Effector memory CD4-positive, alpha-beta T cell (primary cell): Measurements from ENCODE around the gene CORO2A.
"Not testable (repeated sequence)": the region's sequence is repeated elsewhere in the genome, so short reads cannot be mapped to it uniquely, and the experiment has no call there.

Source experiments
- DNase-seq, 3 donors: peaks; one replicate each; pipeline ENCODE4 v3.0.0-alpha.2; 2020
- H3K27ac ChIP-seq: 2 replicates; pipeline ENCODE4 v1.7.0; 2013; ENCODE audit warnings: mild to moderate bottlenecking, low read length, moderate library complexity; ENCODE audit not compliant: insufficient read depth, poor library complexity, severe bottlenecking
- H3K27me3 ChIP-seq: replicated peaks from 2 replicates; pipeline ENCODE4 v1.7.0; 2013; ENCODE audit warnings: mild to moderate bottlenecking, low read length; ENCODE audit not compliant: insufficient read depth, control insufficient read depth, poor library complexity, severe bottlenecking
- H3K36me3 ChIP-seq: 2 replicates; pipeline ENCODE4 v1.7.0; 2013; ENCODE audit warnings: mild to moderate bottlenecking, low read length, moderate library complexity; ENCODE audit not compliant: control insufficient read depth, insufficient read depth
- H3K4me1 ChIP-seq: 2 replicates; pipeline ENCODE4 v1.7.0; 2013; ENCODE audit warnings: low read length, mild to moderate bottlenecking; ENCODE audit not compliant: control insufficient read depth, insufficient read depth, poor library complexity, severe bottlenecking
- H3K4me3 ChIP-seq: 2 replicates; pipeline ENCODE4 v1.7.0; 2013; ENCODE audit warnings: low read length, low read depth, mild to moderate bottlenecking; ENCODE audit not compliant: insufficient read depth, poor library complexity, severe bottlenecking
- H3K9me3 ChIP-seq: 2 replicates; pipeline ENCODE4 v1.7.0; 2013; ENCODE audit warnings: mild to moderate bottlenecking, low read length, moderate library complexity; ENCODE audit not compliant: control insufficient read depth

CORO2A gene

DNA sequence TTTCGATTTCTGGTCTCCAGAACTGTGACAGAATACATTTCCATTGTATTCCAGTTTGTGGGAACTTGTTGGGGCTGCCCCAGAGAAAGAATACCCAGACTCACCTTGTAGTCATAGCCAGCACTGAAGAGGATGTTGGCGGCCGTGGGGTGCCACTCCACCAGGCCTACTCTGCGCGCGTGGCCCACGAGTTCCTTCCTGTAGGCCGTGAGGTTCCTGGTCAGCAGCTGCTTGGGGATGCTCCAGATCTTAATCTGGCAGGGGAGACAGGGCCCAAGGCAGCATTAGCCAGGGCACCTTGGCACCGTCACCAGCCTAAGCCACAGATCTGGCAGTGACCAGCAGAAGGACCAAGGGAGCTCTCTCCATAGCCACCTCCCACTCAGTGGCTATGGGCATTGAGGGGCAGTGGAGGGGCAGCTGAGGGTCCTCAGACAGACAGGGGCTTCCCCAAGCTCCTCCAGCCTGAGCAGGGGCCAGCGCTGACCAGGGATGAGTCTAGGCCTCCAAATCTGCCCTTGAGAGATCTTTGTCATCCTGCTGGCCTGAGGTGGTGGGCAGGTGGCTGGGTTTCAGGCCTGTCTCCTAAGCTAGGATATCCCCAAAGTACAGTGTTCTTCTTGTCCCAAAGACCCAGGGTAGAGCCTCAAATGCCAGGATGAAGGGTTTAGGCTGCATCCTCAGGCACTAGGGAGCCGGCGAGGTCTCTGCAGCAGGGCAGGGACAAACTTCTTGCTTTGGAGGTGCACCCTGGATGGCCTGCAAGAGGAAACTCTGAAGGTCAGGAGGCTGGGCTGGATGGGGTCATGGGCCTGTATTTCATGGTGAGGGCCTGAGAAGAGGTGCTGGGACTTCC is 57.5 kb downstream of the CORO2A start:
- Histone ChIP-seq H3K4me3 (no peak overlapping the region), H3K4me1 (no peaks in the 10 kb centered on the region), H3K27ac (no peak overlapping the region), H3K9me3 (no peaks in the 10 kb centered on the region), H3K27me3 (no peaks in the 10 kb centered on the region), H3K36me3 (peaks cover 45% of the 10 kb centered on the region)
- no peak for DNase-seq

DNA sequence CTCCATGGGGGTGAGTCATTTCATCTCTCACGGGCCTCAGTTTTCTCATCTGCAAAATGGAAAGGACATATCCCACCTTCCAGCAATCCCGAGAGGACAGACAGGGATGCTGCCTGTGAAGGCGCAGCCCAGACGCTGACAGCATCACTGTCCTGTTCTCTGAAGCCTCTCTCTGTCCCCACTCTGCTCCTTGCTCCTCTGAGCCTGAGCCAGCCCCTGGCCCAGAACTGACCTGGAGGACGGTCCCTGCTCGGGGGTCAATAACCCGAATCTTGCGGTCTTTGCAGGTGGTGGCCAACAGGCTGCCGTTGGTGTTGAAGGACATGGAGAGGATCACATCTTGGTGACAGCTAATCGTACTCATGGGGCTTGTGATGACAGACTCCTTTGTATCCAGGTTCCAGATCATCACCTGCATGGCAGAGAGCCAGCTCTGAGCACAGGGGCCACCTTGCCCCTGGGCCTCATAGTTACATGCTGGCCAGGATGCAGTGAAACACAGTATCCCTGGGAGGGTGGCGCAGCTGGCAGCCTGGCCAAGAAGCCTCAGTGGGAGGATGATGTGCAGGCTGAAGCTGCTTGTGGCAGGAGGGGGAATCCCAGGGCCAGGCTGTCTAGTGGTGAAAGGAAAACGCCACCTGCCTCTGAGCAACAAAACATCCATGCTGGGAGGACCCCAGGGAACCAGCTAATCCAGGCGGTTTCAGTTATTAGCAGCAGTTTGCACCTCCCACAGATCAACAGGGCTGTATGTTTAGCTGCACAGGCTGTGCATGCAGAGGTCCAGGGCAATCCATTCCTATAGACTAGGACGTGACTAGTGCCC is 59.4 kb downstream of the CORO2A start:
- Histone ChIP-seq H3K27ac (no peak overlapping the region), H3K36me3 (peaks cover 52% of the 10 kb centered on the region), H3K4me1 (no peaks in the 10 kb centered on the region), H3K4me3 (no peak overlapping the region), H3K9me3 (no peaks in the 10 kb centered on the region), H3K27me3 (no peaks in the 10 kb centered on the region)
- DNase-seq, result no peak

DNA sequence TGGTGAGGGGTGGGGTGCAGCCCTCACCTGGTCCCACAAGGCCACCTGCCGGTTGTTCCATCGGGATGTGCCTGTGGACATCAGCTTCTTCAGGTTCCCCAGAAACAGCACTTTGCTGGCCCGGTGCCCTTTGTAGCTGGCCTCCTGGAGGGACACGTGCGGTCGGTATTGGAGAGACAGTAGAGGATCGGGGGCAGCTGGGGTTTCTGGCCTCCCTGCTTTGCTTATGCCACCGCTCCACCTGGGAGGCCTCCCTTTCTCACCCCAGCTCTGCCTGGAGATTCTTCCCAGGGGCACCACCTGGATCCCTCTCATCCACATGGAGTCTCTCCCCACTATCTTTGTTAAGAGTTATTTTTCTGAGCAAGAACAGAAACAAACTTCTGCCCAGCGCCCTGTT is 60.3 kb downstream of the CORO2A start:
- H3K27ac ChIP-seq, result no peak overlapping the region

GRCh38 chr9:98130576-98131228 is 61.7 kb downstream of the CORO2A start:
- H3K4me1 ChIP-seq, result no peaks in the 10 kb centered on the region
- peaks cover 45% of the 10 kb centered on the region for H3K36me3 ChIP-seq
- DNase-seq, result no peak
- no peaks in the 10 kb centered on the region for H3K27me3 ChIP-seq
- no peaks in the 10 kb centered on the region for H3K9me3 ChIP-seq
- no peak overlapping the region for H3K4me3 ChIP-seq
- no peak overlapping the region for H3K27ac ChIP-seq

More for the DNA sequence above, 60.3 kb downstream of the CORO2A start:
- Histone ChIP-seq H3K4me1 (no peaks in the 10 kb centered on the region), H3K27me3 (no peaks in the 10 kb centered on the region), H3K36me3 (peaks cover 47% of the 10 kb centered on the region), H3K9me3 (no peaks in the 10 kb centered on the region), H3K4me3 (no peak overlapping the region)
- DNase-seq, result no peak

GRCh38 chr9:98130060-98130459 is 62.4 kb downstream of the CORO2A start:
- H3K27me3 ChIP-seq, H3K4me3 ChIP-seq, DNase-seq, H3K4me1 ChIP-seq, H3K27ac ChIP-seq, H3K9me3 ChIP-seq: not testable (repeated sequence)
- H3K36me3 ChIP-seq, result peaks cover 45% of the 10 kb centered on the region

GRCh38 chr9:98129451-98129881 is 63.0 kb downstream of the CORO2A start:
- DNase-seq, result no peak
- H3K27me3 ChIP-seq, result no peaks in the 10 kb centered on the region
- H3K36me3 ChIP-seq, result peaks cover 45% of the 10 kb centered on the region
- no peak overlapping the region for H3K4me3 ChIP-seq
- H3K27ac ChIP-seq, result no peak overlapping the region
- H3K4me1 ChIP-seq, result no peaks in the 10 kb centered on the region
- no peaks in the 10 kb centered on the region for H3K9me3 ChIP-seq

DNA sequence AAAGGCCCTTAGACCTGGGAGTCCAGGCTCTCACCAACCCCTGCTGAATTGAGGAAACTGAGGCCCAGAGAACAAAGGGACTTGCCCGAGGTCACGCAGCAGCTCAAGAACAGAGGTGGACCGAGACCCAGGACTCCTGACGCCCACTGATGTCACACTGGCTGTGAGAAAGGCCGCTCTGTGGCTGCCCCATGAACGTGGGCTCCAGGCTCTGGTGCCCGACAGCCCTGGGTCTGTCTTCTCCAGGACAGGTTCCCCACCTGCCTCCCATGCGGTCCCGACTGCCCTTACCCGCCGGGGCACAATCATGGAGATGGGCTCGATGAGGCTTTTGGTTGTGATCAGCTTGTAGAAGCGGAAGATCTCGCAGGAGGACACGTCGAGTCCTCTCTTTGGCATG is 64.1 kb downstream of the CORO2A start:
- Histone ChIP-seq H3K4me3 (no peak overlapping the region), H3K4me1 (no peaks in the 10 kb centered on the region), H3K27ac (no peak overlapping the region), H3K27me3 (no peaks in the 10 kb centered on the region), H3K36me3 (peaks cover 42% of the 10 kb centered on the region), H3K9me3 (no peaks in the 10 kb centered on the region)
- DNase-seq, result no peak

DNA sequence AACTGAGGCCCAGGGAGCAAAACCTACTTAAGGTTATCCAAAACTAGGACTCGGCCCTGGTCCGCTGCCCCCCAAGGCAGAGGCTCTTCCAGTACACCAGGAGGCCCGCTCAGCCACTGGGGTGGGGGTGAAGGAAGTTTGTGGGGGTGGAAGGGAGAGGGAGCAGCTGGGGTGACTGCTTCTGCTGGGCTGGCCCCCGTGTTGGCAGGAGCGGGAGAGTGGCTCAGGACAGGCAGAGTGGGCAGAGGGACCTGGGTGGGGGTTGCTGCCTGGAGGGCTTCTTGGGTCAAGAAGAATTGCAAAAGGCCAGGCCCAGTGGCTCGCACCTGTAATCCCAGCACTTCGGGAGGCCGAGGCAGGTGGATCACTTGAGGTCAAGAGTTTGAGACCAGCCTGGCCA is 65.2 kb downstream of the CORO2A start:
- H3K4me3 ChIP-seq, result no peak overlapping the region
- H3K4me1 ChIP-seq, result peaks cover 3% of the 10 kb centered on the region
- H3K27ac ChIP-seq, result no peak overlapping the region
- no peaks in the 10 kb centered on the region for H3K9me3 ChIP-seq
- no peaks in the 10 kb centered on the region for H3K27me3 ChIP-seq
- peaks cover 36% of the 10 kb centered on the region for H3K36me3 ChIP-seq
- no peak for DNase-seq

GRCh38 chr9:98124637-98125426 is 67.6 kb downstream of the CORO2A start:
- peaks cover 25% of the 10 kb centered on the region for H3K4me1 ChIP-seq
- peaks cover 23% of the 10 kb centered on the region for H3K36me3 ChIP-seq
- no peak overlapping the region for H3K27ac ChIP-seq
- no peak for DNase-seq
- no peaks in the 10 kb centered on the region for H3K9me3 ChIP-seq
- H3K27me3 ChIP-seq, result no peaks in the 10 kb centered on the region
- no peak overlapping the region for H3K4me3 ChIP-seq
